Lower lobe of right lung (tissue), 2 donors: ENCODE results near the gene SC5D. TPM values are rescaled to one million over a fixed set of nuclear protein-coding genes. Genes with fewer than 3 reads are reported as not detected.

Experiments used
- ATAC-seq, 2 donors: fragments of 200-7000 bp; cut with Tn5 transposase; one replicate each; pipeline ENCODE4 v1.9.1; 2020 to 2022; ENCODE audit warnings: mild to moderate bottlenecking in 2 of 2, moderate library complexity in 2 of 2
- DNase-seq: peaks from one replicate; pipeline ENCODE4 v3.0.0-alpha.2; 2020
- H3K27ac ChIP-seq: fragments of 200-600 bp; one replicate; pipeline ENCODE4 v1.8.0; 2022
- H3K27me3 ChIP-seq: fragments of 200-600 bp; one replicate; pipeline ENCODE4 v1.8.0; 2022; ENCODE audit warnings: low read depth
- H3K36me3 ChIP-seq: fragments of 200-600 bp; one replicate; pipeline ENCODE4 v1.8.0; 2022; ENCODE audit warnings: mild to moderate bottlenecking
- H3K4me1 ChIP-seq: fragments of 200-600 bp; one replicate; pipeline ENCODE4 v1.8.0; 2022
- H3K4me3 ChIP-seq: fragments of 200-600 bp; one replicate; pipeline ENCODE4 v1.8.0; 2022; ENCODE audit warnings: mild to moderate bottlenecking
- H3K9me3 ChIP-seq: fragments of 200-600 bp; one replicate; pipeline ENCODE4 v1.8.0; 2022
- intact Hi-C: fragments of 100-400 bp; cut with DNase I; formaldehyde crosslinking; loops from one replicate; pipeline ENCODE4 v1.11.0; 2022
- total RNA-seq: library from RNA; stranded (reverse); fragmentation: NEBNext Ultra II Directional; extraction: Animal tissue kit (Norgen Biotek cat#: 25700); gene quantifications from one replicate; pipeline ENCODE4 v1.2.1, GENCODE V29; 2021
- TF ChIP-seq, protein P1 (sequence below): fragments of 200-600 bp; IDR thresholded peaks from one replicate; pipeline ENCODE4 v1.8.0; 2022; ENCODE audit warnings: antibody characterized with exemption, mild to moderate bottlenecking
- donor health status: DM: no; HTN: yes; CAD: no; lungs with severe emphysema.

The SC5D gene
- total RNA-seq, 1 donor from 2014 or later, result 56.0 TPM

DNA sequence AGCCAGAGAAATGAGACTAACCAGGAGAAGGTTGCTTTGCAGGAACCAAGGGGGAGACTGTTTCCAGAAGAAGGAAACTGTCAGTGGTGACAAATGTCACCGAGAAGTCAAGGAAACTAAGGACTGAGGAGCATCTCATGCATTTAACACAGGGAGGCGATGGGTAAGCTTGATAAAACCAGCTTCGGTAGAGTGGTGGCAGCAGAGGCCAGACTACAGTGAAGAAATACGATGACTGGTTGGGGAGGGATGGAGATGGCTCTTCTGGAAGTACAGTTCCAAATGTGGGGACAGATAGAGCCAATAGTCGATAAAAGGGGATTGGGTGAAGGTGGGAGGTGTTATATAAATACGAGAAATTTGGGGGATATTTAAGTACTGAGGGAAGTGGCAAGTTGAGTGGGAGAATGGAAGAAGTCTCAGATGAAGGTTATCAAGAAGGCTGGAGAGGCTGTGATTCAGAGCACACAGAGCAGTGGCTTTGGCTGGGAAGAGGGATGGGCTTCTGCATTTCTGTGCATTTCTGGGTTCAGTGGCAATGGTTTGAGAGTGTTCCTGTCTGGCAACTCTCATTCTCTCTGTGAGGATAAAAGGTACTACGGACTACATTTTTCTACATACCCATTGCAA lies 29.2 kb downstream of the SC5D start:
- Histone ChIP-seq H3K36me3 (no peaks in the 10 kb centered on the region), H3K27me3 (no peaks in the 10 kb centered on the region), H3K4me1 (no peaks in the 10 kb centered on the region), H3K27ac (no peak overlapping the region), H3K4me3 (no peak overlapping the region), H3K9me3 (no peaks in the 10 kb centered on the region)
- ATAC-seq (peak; percentile 72 to 76), DNase-seq (no peak)
- intact Hi-C loops, result no loop called here
- TF ChIP-seq, protein P1, sequence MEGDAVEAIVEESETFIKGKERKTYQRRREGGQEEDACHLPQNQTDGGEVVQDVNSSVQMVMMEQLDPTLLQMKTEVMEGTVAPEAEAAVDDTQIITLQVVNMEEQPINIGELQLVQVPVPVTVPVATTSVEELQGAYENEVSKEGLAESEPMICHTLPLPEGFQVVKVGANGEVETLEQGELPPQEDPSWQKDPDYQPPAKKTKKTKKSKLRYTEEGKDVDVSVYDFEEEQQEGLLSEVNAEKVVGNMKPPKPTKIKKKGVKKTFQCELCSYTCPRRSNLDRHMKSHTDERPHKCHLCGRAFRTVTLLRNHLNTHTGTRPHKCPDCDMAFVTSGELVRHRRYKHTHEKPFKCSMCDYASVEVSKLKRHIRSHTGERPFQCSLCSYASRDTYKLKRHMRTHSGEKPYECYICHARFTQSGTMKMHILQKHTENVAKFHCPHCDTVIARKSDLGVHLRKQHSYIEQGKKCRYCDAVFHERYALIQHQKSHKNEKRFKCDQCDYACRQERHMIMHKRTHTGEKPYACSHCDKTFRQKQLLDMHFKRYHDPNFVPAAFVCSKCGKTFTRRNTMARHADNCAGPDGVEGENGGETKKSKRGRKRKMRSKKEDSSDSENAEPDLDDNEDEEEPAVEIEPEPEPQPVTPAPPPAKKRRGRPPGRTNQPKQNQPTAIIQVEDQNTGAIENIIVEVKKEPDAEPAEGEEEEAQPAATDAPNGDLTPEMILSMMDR, result peak; percentile 35

DNA sequence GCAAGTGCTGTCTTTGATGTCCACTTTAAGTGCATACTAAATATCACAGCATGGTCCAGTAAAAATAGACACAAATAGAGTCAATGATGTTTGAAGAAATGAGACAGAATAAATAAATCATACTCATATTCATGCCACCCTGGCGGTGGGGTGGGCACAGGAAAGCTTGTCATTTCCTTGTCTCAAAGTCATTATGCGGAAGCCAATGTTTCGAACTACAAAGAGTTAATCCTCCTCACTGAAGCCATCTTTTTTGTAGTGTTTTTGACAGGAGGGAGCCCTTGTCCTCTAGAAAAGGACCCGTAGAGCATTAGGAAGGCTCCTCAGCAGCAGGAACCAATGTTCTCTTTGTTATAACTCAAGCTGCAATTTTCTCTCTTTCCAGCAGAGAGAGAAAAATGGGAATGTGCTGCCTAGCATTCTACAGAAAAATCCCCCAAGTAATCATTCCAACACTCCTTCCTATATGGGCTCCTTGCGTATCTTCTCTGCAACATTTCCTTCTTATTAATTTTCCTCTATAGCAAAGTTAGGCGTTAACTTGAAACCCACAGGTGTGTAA lies 30.6 kb downstream of the SC5D start:
- Histone ChIP-seq H3K36me3 (no peaks in the 10 kb centered on the region), H3K27ac (no peak overlapping the region), H3K9me3 (no peaks in the 10 kb centered on the region), H3K4me1 (no peaks in the 10 kb centered on the region), H3K27me3 (no peaks in the 10 kb centered on the region), H3K4me3 (no peak overlapping the region)
- DNase-seq, result no peak
- ATAC-seq, result no peak
- intact Hi-C loops, result no loop called here
- TF ChIP-seq, protein P1, result no peak

DNA sequence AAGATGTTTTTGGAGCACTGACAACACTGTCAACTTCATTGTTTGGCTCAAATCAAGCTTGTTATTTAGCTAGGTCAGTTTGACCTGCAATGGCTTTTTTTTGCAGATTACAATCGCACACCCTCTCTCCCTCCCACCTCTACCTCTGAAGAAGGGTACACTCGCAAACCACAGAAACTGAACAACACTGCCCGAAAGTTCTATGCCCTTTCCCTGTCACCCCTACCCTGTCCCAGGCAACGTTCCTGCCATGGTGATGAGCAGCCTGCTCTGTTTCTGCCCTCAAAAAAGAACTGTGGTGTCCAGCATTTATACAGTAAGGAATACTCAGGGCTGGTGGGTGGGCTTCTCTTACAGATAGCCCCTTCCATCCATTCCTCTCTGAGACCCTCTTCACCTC lies 33.7 kb downstream of the SC5D start:
- Histone ChIP-seq H3K27ac (no peak overlapping the region), H3K4me1 (no peaks in the 10 kb centered on the region), H3K27me3 (no peaks in the 10 kb centered on the region), H3K9me3 (no peaks in the 10 kb centered on the region), H3K36me3 (no peaks in the 10 kb centered on the region), H3K4me3 (no peak overlapping the region)
- intact Hi-C loops, result no loop called here
- ATAC-seq (no peak), DNase-seq (no peak)
- TF ChIP-seq, protein P1, result no peak

DNA sequence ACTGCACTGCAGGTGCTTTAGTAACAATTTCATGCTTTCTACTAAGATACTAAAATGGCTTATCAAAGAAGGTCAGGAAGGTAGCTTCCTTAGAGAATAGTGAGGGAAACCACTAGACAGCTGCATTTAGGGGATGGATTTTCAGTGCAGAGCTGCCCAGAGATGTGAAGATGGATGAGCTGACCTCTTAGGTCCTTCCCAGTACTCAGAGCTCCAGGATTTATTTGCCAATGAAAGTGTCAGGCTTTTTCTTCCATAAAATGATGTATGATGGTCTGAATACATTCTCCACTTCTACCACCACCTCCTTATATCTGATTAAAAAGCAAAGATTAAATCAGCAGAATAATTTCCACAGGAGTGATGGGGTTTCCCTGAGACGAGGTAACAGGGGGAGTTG lies 35.0 kb downstream of the SC5D start:
- Histone ChIP-seq H3K27me3 (no peaks in the 10 kb centered on the region), H3K4me1 (no peaks in the 10 kb centered on the region), H3K36me3 (no peaks in the 10 kb centered on the region), H3K27ac (no peak overlapping the region), H3K9me3 (no peaks in the 10 kb centered on the region), H3K4me3 (no peak overlapping the region)
- DNase-seq (no peak), ATAC-seq (no peak)
- intact Hi-C loops, result no loop called here
- TF ChIP-seq, protein P1, result no peak

DNA sequence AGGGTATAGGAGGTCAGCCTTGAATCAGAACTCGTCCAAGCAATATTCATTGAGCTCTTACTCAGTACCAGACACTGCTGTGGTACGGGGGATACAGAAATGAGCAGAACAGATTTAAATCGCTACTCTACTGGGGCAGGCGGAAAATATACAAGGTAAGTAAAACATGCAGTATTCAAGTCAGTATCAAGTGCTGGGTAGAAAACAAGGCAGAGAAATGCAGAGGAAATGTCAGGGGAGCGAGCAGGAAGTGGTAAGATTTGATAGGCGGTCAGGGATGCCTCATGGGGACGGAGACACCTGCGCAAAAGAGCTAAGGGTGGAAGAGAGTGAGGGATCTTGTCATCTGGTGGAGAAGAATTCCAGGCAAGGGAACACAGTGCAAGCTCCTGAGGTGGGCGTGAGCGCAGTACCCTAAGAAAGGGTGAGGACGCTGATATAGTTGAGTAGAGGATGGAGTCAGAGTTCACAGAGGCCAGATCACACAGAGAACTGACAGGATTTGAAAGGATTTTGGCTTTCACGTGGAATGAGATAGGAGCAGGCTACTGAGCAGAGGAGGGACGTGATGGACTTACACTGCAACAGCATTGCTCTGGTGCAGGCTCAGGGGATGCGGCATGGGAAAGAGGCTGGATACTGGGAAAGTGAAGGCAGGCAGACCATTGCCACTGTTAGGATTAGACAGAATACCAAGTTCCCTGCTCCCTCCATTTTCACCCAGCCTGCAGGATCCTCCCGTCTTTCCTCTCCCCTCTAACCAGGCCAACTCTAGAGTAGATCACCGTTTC lies 35.8 kb downstream of the SC5D start:
- TF ChIP-seq, protein P1, result no peak
- ATAC-seq (no peak), DNase-seq (no peak)
- Histone ChIP-seq H3K4me3 (no peak overlapping the region), H3K9me3 (no peaks in the 10 kb centered on the region), H3K36me3 (no peaks in the 10 kb centered on the region), H3K4me1 (no peaks in the 10 kb centered on the region), H3K27ac (no peak overlapping the region), H3K27me3 (no peaks in the 10 kb centered on the region)
- intact Hi-C loops, result no loop called here
